ENCODE data around the gene OR5K4. TPM values are rescaled to one million over a fixed set of nuclear protein-coding genes. Genes with fewer than 3 reads are reported as not detected.

Gene OR5K4
- total RNA-seq = not detected in 2 replicates

GRCh38 chr3:98353554-98353953 is at the start of gene OR5K4:
Gene OR5K4, plus strand, starts transcription at chr3:98353854. Its CDS starts 0 bp downstream, at chr3:98353854.
- TF ChIP-seq CTCF (conservative IDR thresholded peaks at IDR 0.05; ENCODE audit: low read depth, low read length) = no peak
- H3K4me3 ChIP-seq (ENCODE audit: low read depth, low read length) = no peak within 1 kb of the TSS
- no peak for DNase-seq (ENCODE audit: low read depth)

GRCh38 chr3:98322101-98322500 is 31.6 kb upstream of the OR5K4 start:
- no peak overlapping the region for H3K4me3 ChIP-seq (ENCODE audit: low read depth, low read length)
- no peak for TF ChIP-seq CTCF (conservative IDR thresholded peaks at IDR 0.05; ENCODE audit: low read depth, low read length)
- DNase-seq (ENCODE audit: low read depth) = no peak

- H3K4me3 ChIP-seq (ENCODE audit: low read depth, low read length) = no peak overlapping the region
- no peak for TF ChIP-seq CTCF (conservative IDR thresholded peaks at IDR 0.05; ENCODE audit: low read depth, low read length)
- DNase-seq (ENCODE audit: low read depth) = no peak
These were observed 31.0 kb upstream of the OR5K4 start for GRCh38 chr3:98322686-98323085.

GRCh38 chr3:98323425-98323824 is 30.2 kb upstream of the OR5K4 start:
- H3K4me3 ChIP-seq (ENCODE audit: low read depth, low read length) = no peak overlapping the region
- DNase-seq (ENCODE audit: low read depth) = no peak
- no peak for TF ChIP-seq CTCF (conservative IDR thresholded peaks at IDR 0.05; ENCODE audit: low read depth, low read length)

- no peak for DNase-seq (ENCODE audit: low read depth)
- no peak overlapping the region for H3K4me3 ChIP-seq (ENCODE audit: low read depth, low read length)
- TF ChIP-seq CTCF (conservative IDR thresholded peaks at IDR 0.05; ENCODE audit: low read depth, low read length) = no peak
These were observed 28.6 kb upstream of the OR5K4 start for GRCh38 chr3:98325055-98325454.

- DNase-seq (ENCODE audit: low read depth) = no peak
- TF ChIP-seq CTCF (conservative IDR thresholded peaks at IDR 0.05; ENCODE audit: low read depth, low read length) = no peak
- H3K4me3 ChIP-seq (ENCODE audit: low read depth, low read length) = no peak overlapping the region
These were observed 27.4 kb upstream of the OR5K4 start for GRCh38 chr3:98326105-98326893.

GRCh38 chr3:98326945-98327344 is 26.7 kb upstream of the OR5K4 start:
- H3K4me3 ChIP-seq (ENCODE audit: low read depth, low read length) = no peak overlapping the region
- no peak for TF ChIP-seq CTCF (conservative IDR thresholded peaks at IDR 0.05; ENCODE audit: low read depth, low read length)
- no peak for DNase-seq (ENCODE audit: low read depth)

All from epithelial cell of proximal tubule (primary cell).